ENCODE data around the gene IP6K2.
"Not testable (repeated sequence)": the region's sequence is repeated elsewhere in the genome, so short reads cannot be mapped to it uniquely, and the experiment has no call there.

IP6K2 gene

DNA sequence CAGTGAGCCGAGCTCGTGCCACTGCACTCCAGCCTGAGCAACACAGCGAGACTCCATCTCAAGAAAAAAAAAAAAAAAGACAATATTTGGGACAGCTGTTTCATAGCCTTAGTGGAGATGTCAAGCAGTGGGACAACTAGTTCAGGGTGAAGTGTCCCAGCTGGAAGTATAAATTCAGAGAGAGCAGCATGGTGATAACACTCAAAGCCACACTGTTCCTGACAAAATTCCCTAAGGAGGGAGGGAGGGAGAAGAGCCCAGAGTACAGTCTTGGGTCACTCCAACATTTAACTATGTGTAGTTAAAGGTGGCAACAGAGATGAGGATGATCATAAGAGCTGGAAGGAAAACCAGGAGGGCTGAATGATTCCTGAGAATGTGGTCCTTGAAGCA lies 21.1 kb upstream of the IP6K2 start:
- no peaks in the 10 kb centered on the region for H3K27me3 ChIP-seq
- H3K4me1 ChIP-seq: peaks cover 5 to 18% (median 11%) of the 10 kb centered on the region in 10 experiments; a peak in 15 of 20 replicates
- H3K9me3 ChIP-seq (replicated peaks in 1 of 11): peaks cover 0 to 8% (median 2%) of the 10 kb centered on the region in 11 experiments; a peak in 7 of 22 replicates
- no peaks in the 10 kb centered on the region for H3K36me3 ChIP-seq
- H3K27ac ChIP-seq: no peak overlapping the region
- no peak overlapping the region for H3K4me2 ChIP-seq
- no peak for TF ChIP-seq Cebpa-rat (IDR thresholded peaks at IDR 0.05)
- H3K4me3 ChIP-seq: no peak overlapping the region
- H4K20me1 ChIP-seq: no peaks in the 10 kb centered on the region
- no peak overlapping the region for H3K9ac ChIP-seq

DNA sequence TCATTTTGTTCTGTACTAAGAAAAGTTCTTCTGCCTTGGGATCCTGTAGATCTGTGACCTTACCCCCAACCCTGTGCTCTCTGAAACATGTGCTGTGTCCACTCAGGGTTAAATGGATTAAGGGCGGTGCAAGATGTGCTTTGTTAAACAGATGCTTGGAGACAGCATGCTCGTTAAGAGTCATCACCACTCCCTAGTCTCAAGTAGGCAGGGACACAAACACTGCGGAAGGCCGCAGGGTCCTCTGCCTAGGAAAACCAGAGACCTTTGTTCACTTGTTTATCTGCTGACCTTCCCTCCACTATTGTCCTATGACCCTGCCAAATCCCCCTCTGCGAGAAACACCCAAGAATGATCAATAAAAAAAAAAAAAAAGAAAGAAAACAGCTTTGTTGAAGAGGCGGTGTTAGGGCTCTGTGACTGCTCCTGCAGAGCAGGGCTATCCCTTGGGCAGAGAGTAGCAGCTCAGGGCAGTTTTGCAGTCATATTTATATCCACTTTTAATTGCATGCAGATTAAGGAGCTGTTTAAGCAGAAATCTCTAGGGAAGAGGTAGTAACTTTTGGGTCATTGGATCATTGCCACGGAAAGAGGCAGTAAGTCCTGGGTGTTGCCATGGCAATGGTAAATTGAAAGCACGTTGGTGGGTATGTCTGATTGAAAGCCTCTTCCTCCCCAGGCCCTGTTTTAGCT lies 18.2 kb upstream of the IP6K2 start:
- not testable (repeated sequence) for H4K20me1 ChIP-seq, H3K27me3 ChIP-seq, H3K36me3 ChIP-seq, H3K4me3 ChIP-seq, H3K27ac ChIP-seq
- Histone ChIP-seq H3K4me2 (peak overlapping the region in 4 of 11 experiments; percentile 3 to 31 (median 14); a peak in 2 of 22 replicates), H3K4me1 (peaks cover 5 to 17% (median 11%) of the 10 kb centered on the region in 10 experiments; a peak in 15 of 20 replicates), H3K9ac (0 out of 22 replicates have a peak overlapping the region, but pooled peaks of 1 of the 11 experiments have one; percentile 21), H3K9me3 (replicated peaks in 1 of 11) (peaks cover 0 to 10% (median 4%) of the 10 kb centered on the region in 11 experiments; a peak in 7 of 22 replicates)

GRCh38 chr3:48734541-48734940 lies 17.5 kb upstream of the IP6K2 start:
- H3K9me3 ChIP-seq (replicated peaks in 1 of 11): peaks cover 0 to 10% (median 4%) of the 10 kb centered on the region in 11 experiments; a peak in 7 of 22 replicates
- not testable (repeated sequence) for H3K4me3 ChIP-seq, H3K27ac ChIP-seq, H4K20me1 ChIP-seq, H3K4me2 ChIP-seq, H3K36me3 ChIP-seq, H3K9ac ChIP-seq, H3K27me3 ChIP-seq
- peaks cover 2 to 11% (median 7%) of the 10 kb centered on the region in 10 experiments; a peak in 15 of 20 replicates for H3K4me1 ChIP-seq

DNA sequence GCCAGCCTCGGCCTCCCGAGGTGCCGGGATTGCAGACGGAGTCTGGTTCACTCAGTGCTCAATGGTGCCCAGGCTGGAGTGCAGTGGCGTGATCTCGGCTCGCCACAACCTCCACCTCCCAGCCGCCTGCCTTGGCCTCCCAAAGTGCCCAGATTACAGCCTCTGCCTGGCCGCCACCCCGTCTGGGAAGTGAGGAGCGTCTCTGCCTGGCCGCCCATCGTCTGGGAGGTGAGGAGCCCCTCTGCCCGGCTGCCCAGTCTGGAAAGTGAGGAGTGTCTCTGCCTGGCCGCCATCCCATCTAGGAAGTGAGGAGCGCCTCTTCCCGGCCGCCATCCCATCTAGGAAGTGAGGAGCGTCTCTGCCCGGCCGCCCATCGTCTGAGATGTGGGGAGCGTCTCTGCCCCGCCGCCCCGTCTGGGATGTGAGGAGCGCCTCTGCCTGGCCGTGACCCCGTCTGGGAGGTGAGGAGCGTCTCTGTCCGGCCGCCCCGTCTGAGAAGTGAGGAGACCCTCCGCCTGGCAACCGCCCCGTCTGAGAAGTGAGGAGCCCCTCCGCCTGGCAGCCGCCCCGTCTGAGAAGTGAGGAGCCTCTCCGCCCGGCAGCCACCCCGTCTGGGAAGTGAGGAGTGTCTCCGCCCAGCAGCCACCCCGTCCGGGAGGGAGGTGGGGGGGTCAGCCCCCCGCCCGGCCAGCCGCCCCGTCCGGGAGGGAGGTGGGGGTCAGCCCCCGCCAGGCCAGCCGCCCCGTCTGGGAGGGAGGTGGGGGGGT lies 16.9 kb upstream of the IP6K2 start:
- H3K9ac ChIP-seq, H3K27ac ChIP-seq, H3K4me2 ChIP-seq, H3K36me3 ChIP-seq, H3K27me3 ChIP-seq, H4K20me1 ChIP-seq, H3K4me3 ChIP-seq: not testable (repeated sequence)
- H3K4me1 ChIP-seq: peaks cover 0 to 10% (median 5%) of the 10 kb centered on the region in 10 experiments; a peak in 10 of 20 replicates
- peaks cover 0 to 10% (median 4%) of the 10 kb centered on the region in 11 experiments; a peak in 7 of 22 replicates for H3K9me3 ChIP-seq (replicated peaks in 1 of 11)

DNA sequence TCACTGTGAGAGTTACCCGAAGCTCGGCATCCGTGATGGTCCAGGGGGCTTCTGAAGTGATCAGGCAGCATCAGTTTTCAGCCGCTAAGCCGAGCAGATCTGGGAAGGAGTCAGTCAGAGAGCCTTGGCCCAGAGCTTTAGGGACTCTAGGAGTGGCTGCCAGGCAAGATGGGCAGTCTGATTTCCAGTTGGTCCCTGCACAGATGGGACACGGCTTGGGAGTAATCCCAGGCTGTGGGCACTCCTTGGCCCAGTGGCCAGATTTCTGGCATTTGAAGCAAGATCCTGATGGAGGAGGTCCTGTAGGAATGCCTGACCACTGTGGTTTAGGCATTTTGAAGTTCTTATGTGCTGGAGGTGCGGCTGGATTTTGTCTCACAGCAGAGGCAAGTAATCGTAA lies 10.5 kb upstream of the IP6K2 start:
- Histone ChIP-seq H3K36me3 (no peaks in the 10 kb centered on the region), H3K4me3 (no peak overlapping the region), H3K4me2 (no peak overlapping the region), H3K27ac (no peak overlapping the region), H3K9ac (no peak overlapping the region), H3K9me3 (replicated peaks in 1 of 11) (peaks cover 7 to 21% (median 16%) of the 10 kb centered on the region in 11 experiments), H3K27me3 (no peaks in the 10 kb centered on the region), H3K4me1 (no peaks in the 10 kb centered on the region), H4K20me1 (no peaks in the 10 kb centered on the region)
- TF ChIP-seq Cebpa-rat (IDR thresholded peaks at IDR 0.05): no peak

GRCh38 chr3:48725185-48725855 lies 8.3 kb upstream of the IP6K2 start:
- H3K4me1 ChIP-seq, H3K36me3 ChIP-seq, H3K9ac ChIP-seq, H3K4me2 ChIP-seq, H3K4me3 ChIP-seq, H4K20me1 ChIP-seq, H3K27ac ChIP-seq, H3K27me3 ChIP-seq: not testable (repeated sequence)
- H3K9me3 ChIP-seq (replicated peaks in 1 of 11): peaks cover 7 to 21% (median 16%) of the 10 kb centered on the region in 11 experiments

GRCh38 chr3:48723725-48724124 lies 6.7 kb upstream of the IP6K2 start:
- no peak overlapping the region for H3K4me3 ChIP-seq
- no peak overlapping the region for H3K9ac ChIP-seq
- H4K20me1 ChIP-seq: no peaks in the 10 kb centered on the region
- no peaks in the 10 kb centered on the region for H3K27me3 ChIP-seq
- peaks cover 7 to 21% (median 16%) of the 10 kb centered on the region in 11 experiments for H3K9me3 ChIP-seq (replicated peaks in 1 of 11)
- no peaks in the 10 kb centered on the region for H3K36me3 ChIP-seq
- no peak overlapping the region for H3K4me2 ChIP-seq
- no peaks in the 10 kb centered on the region for H3K4me1 ChIP-seq
- no peak overlapping the region for H3K27ac ChIP-seq
- TF ChIP-seq Cebpa-rat (IDR thresholded peaks at IDR 0.05): no peak

DNA sequence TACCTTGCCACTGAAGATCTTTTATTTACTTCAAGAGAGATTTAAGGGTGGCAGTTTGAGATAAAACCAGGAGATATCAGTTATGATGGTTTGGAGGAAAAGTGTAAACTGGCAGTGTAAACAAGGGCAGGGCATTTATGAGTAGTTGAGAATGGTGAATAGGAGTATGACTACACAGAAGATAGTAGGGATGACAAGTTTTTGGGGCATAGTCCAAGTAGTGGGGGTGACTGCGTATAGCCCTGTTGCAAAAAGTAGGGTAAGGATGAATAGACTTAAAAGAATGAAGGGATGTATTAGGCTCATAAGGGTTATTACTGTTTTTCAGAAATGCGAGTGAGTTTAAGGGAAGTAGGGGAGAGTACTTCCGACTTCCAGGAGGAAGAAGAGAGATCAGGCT lies 6.3 kb upstream of the IP6K2 start:
- H3K27me3 ChIP-seq, H3K4me3 ChIP-seq, H3K9ac ChIP-seq, H3K4me2 ChIP-seq, H3K36me3 ChIP-seq, H3K27ac ChIP-seq, H3K4me1 ChIP-seq, H4K20me1 ChIP-seq: not testable (repeated sequence)
- peaks cover 7 to 21% (median 16%) of the 10 kb centered on the region in 11 experiments for H3K9me3 ChIP-seq (replicated peaks in 1 of 11)

DNA sequence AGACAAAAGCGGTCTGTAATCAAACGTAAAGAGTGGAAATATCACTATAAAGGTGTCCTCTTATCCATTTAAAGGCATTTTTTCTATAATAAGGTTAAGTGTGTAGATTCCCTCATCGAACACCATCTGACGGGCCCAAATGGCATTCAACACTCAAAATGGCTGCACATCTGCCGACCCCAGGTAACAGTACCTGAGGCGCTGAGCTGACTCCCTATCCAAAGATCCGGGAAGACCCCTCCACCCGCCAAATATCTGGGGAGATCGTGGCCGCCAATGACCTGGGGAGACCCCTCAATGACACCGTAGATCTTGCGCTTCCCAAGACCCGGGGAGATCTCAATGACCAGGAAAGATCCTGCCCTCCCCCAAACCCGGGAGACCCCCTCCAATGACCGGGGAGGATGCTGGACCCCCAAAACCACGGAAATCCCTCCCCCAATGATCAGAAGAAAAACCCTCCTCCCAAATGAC lies 476 bp downstream of the IP6K2 start:
- peak overlapping the region; percentile 86 to 99 (median 96) for H3K4me3 ChIP-seq
- peak overlapping the region; percentile 76 to 95 (median 84) for H3K4me2 ChIP-seq
- peaks cover 26 to 41% (median 38%) of the 10 kb centered on the region in 11 experiments for H3K36me3 ChIP-seq
- peak overlapping the region; percentile 90 to 99 (median 98) for H3K27ac ChIP-seq
- H3K9me3 ChIP-seq (replicated peaks in 1 of 11): no peaks in the 10 kb centered on the region
- no peaks in the 10 kb centered on the region for H3K27me3 ChIP-seq
- no peak for TF ChIP-seq Cebpa-rat (IDR thresholded peaks at IDR 0.05)
- peaks cover 27 to 46% (median 41%) of the 10 kb centered on the region in 11 experiments; a peak in 21 of 22 replicates for H4K20me1 ChIP-seq
- H3K9ac ChIP-seq: peak overlapping the region; percentile 92 to 100 (median 98)
- H3K4me1 ChIP-seq: peaks cover 38 to 45% (median 40%) of the 10 kb centered on the region in 10 experiments

Data from BLaER1 treated with 17β-estradiol and CSF1 and Interleukin-3, amounts not matched to agents 10 nM and 100 nM (cell line).